ENCODE results near the gene PDCD10.

The PDCD10 gene

DNA sequence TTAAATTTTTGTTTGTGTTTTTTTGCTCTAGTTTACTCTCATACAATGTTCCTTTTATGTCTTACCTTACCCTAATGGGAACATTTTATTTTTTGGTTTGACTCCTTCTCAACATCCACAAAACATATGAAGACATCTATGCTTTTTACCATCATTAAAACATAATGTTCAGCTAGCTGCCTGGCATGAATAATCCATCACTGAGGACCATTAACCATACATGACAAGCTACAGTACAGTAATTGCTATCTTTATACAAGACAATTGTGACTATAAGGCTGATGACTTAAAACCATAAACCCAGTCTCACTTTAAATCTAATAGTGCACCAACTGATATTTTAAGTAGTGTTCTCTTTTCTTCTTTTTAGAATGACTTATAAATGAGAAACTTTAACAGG, 14.5 kb upstream of the PDCD10 start:
- no peaks in the 10 kb centered on the region for H3K27me3 ChIP-seq (ENCODE audit: control insufficient read depth in 1 of 2, insufficient read depth in 1 of 2, low read length in 2 of 2)
- no peaks in the 10 kb centered on the region for H3K79me1 ChIP-seq (replicated peaks; ENCODE audit: low read length, poor library complexity, severe bottlenecking)
- no peak overlapping the region for H3K14ac ChIP-seq (ENCODE audit: low read length in 2 of 2)
- H2BK15ac ChIP-seq (ENCODE audit: low read depth, poor library complexity, severe bottlenecking) = no peak overlapping the region
- no peak overlapping the region for H2BK12ac ChIP-seq (ENCODE audit: low read length in 2 of 2)
- H3K4me3 ChIP-seq (ENCODE audit: insufficient read depth in 1 of 2, low read depth in 1 of 2, low read length in 2 of 2) = no peak overlapping the region
- H3K9ac ChIP-seq (ENCODE audit: low read length) = no peak overlapping the region
- DNase-seq = no peak
- no peak overlapping the region for H4K8ac ChIP-seq (ENCODE audit: low read length)
- no peak overlapping the region for H3K23ac ChIP-seq (ENCODE audit: low read length in 2 of 2)
- H3K36me3 ChIP-seq (ENCODE audit: control insufficient read depth in 1 of 2, insufficient read depth in 2 of 2, low read depth in 1 of 2, low read length in 2 of 2) = no peaks in the 10 kb centered on the region
- H3K4me2 ChIP-seq (ENCODE audit: low read length, poor library complexity, severe bottlenecking) = no peak overlapping the region
- H2BK5ac ChIP-seq (ENCODE audit: low read depth, low read length, poor library complexity, severe bottlenecking) = no peak overlapping the region
- H3K18ac ChIP-seq (ENCODE audit: low read depth in 1 of 2, low read length in 2 of 2) = no peak overlapping the region
- H2AK5ac ChIP-seq (ENCODE audit: low read length, severe bottlenecking) = no peak overlapping the region
- H3K9me3 ChIP-seq (ENCODE audit: control insufficient read depth, low read length) = no peaks in the 10 kb centered on the region
- no peak overlapping the region for H4K91ac ChIP-seq (ENCODE audit: low read length)
- no peak overlapping the region for H3K27ac ChIP-seq (ENCODE audit: low read length, poor library complexity, severe bottlenecking)
- no peak overlapping the region for H2BK120ac ChIP-seq (ENCODE audit: low read depth, low read length)
- no peak overlapping the region for H2AFZ ChIP-seq (ENCODE audit: low read depth, low read length)
- H3K4ac ChIP-seq (ENCODE audit: low read depth in 1 of 2, low read length in 2 of 2) = no peak overlapping the region
- H3K4me1 ChIP-seq (ENCODE audit: control insufficient read depth, insufficient read depth, low read depth, low read length) = no peaks in the 10 kb centered on the region

DNA sequence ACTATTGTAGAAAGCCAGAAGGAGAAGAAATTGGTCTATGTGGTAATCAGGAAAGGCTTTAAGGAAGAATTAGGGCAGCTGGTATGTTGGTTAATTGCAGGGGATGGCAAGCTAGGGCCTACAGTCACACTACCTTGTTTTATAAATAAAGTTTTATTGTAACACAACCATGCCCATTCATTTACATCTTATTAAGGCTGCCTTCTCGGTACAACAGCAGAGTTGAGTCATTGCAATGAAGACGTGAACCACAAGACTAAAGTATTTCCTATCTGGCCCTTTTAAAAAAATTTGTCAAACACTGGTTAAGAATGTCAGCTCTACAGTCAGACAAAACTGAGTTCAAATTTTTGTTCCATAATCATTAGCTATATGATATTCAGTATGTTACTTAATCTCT, 9.1 kb upstream of the PDCD10 start:
- no peak overlapping the region for H3K4me2 ChIP-seq (ENCODE audit: low read length, poor library complexity, severe bottlenecking)
- no peak overlapping the region for H4K91ac ChIP-seq (ENCODE audit: low read length)
- H3K36me3 ChIP-seq (ENCODE audit: control insufficient read depth in 1 of 2, insufficient read depth in 2 of 2, low read depth in 1 of 2, low read length in 2 of 2) = no peaks in the 10 kb centered on the region
- H2BK120ac ChIP-seq (ENCODE audit: low read depth, low read length) = no peak overlapping the region
- H4K8ac ChIP-seq (ENCODE audit: low read length) = no peak overlapping the region
- no peak overlapping the region for H3K4me3 ChIP-seq (ENCODE audit: insufficient read depth in 1 of 2, low read depth in 1 of 2, low read length in 2 of 2)
- no peak overlapping the region for H3K18ac ChIP-seq (ENCODE audit: low read depth in 1 of 2, low read length in 2 of 2)
- H3K23ac ChIP-seq (ENCODE audit: low read length in 2 of 2) = no peak overlapping the region
- H3K79me1 ChIP-seq (replicated peaks; ENCODE audit: low read length, poor library complexity, severe bottlenecking) = peaks cover 6% of the 10 kb centered on the region
- DNase-seq = no peak
- no peak overlapping the region for H3K14ac ChIP-seq (ENCODE audit: low read length in 2 of 2)
- no peak overlapping the region for H3K27ac ChIP-seq (ENCODE audit: low read length, poor library complexity, severe bottlenecking)
- no peak overlapping the region for H2AK5ac ChIP-seq (ENCODE audit: low read length, severe bottlenecking)
- 77% methylated on average over 2 of the region's 2 CpGs for WGBS
- H2BK15ac ChIP-seq (ENCODE audit: low read depth, poor library complexity, severe bottlenecking) = no peak overlapping the region
- H2AFZ ChIP-seq (ENCODE audit: low read depth, low read length) = no peak overlapping the region
- H3K4ac ChIP-seq (ENCODE audit: low read depth in 1 of 2, low read length in 2 of 2) = no peak overlapping the region
- no peaks in the 10 kb centered on the region for H3K4me1 ChIP-seq (ENCODE audit: control insufficient read depth, insufficient read depth, low read depth, low read length)
- no peak overlapping the region for H3K9ac ChIP-seq (ENCODE audit: low read length)
- H2BK12ac ChIP-seq (ENCODE audit: low read length in 2 of 2) = no peak overlapping the region
- no peak overlapping the region for H2BK5ac ChIP-seq (ENCODE audit: low read depth, low read length, poor library complexity, severe bottlenecking)
- no peaks in the 10 kb centered on the region for H3K9me3 ChIP-seq (ENCODE audit: control insufficient read depth, low read length)
- H3K27me3 ChIP-seq (ENCODE audit: control insufficient read depth in 1 of 2, insufficient read depth in 1 of 2, low read length in 2 of 2) = no peaks in the 10 kb centered on the region

DNA sequence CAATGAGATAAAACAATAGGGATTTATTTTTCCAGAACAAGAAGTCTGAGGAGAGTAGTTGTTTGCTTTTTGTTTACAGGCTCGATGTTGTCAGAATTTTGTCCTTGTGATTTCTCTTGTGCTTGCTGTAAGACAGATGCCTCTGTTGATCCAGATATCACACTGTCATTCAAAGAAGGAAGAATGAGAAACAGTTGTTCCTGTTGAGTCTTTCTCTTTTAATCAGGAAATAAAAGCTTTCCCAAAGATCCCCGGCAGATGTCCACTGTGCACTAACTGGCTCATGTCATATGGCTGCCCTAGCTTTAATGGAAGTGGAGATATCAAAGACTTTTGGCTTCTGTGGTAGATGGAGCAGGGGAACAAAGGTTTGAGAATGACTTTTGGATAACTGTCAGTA, 7.6 kb upstream of the PDCD10 start:
- Histone ChIP-seq H3K79me1 (replicated peaks; ENCODE audit: low read length, poor library complexity, severe bottlenecking) (peaks cover 6% of the 10 kb centered on the region), H3K4me2 (ENCODE audit: low read length, poor library complexity, severe bottlenecking) (no peak overlapping the region), H3K18ac (ENCODE audit: low read depth in 1 of 2, low read length in 2 of 2) (no peak overlapping the region), H2BK15ac (ENCODE audit: low read depth, poor library complexity, severe bottlenecking) (no peak overlapping the region), H4K8ac (ENCODE audit: low read length) (no peak overlapping the region), H2AFZ (ENCODE audit: low read depth, low read length) (no peak overlapping the region), H3K36me3 (ENCODE audit: control insufficient read depth in 1 of 2, insufficient read depth in 2 of 2, low read depth in 1 of 2, low read length in 2 of 2) (no peaks in the 10 kb centered on the region), H3K23ac (ENCODE audit: low read length in 2 of 2) (no peak overlapping the region), H3K27me3 (ENCODE audit: control insufficient read depth in 1 of 2, insufficient read depth in 1 of 2, low read length in 2 of 2) (no peaks in the 10 kb centered on the region), H3K4ac (ENCODE audit: low read depth in 1 of 2, low read length in 2 of 2) (no peak overlapping the region), H3K14ac (ENCODE audit: low read length in 2 of 2) (no peak overlapping the region), H3K9ac (ENCODE audit: low read length) (no peak overlapping the region), H2AK5ac (ENCODE audit: low read length, severe bottlenecking) (no peak overlapping the region), H3K4me3 (ENCODE audit: insufficient read depth in 1 of 2, low read depth in 1 of 2, low read length in 2 of 2) (no peak overlapping the region), H3K4me1 (ENCODE audit: control insufficient read depth, insufficient read depth, low read depth, low read length) (no peaks in the 10 kb centered on the region), H3K27ac (ENCODE audit: low read length, poor library complexity, severe bottlenecking) (no peak overlapping the region), H3K9me3 (ENCODE audit: control insufficient read depth, low read length) (no peaks in the 10 kb centered on the region), H2BK12ac (ENCODE audit: low read length in 2 of 2) (no peak overlapping the region), H2BK5ac (ENCODE audit: low read depth, low read length, poor library complexity, severe bottlenecking) (no peak overlapping the region), H4K91ac (ENCODE audit: low read length) (no peak overlapping the region), H2BK120ac (ENCODE audit: low read depth, low read length) (no peak overlapping the region)
- WGBS = 100% methylated on average over 2 of the region's 2 CpGs
- no peak for DNase-seq

DNA sequence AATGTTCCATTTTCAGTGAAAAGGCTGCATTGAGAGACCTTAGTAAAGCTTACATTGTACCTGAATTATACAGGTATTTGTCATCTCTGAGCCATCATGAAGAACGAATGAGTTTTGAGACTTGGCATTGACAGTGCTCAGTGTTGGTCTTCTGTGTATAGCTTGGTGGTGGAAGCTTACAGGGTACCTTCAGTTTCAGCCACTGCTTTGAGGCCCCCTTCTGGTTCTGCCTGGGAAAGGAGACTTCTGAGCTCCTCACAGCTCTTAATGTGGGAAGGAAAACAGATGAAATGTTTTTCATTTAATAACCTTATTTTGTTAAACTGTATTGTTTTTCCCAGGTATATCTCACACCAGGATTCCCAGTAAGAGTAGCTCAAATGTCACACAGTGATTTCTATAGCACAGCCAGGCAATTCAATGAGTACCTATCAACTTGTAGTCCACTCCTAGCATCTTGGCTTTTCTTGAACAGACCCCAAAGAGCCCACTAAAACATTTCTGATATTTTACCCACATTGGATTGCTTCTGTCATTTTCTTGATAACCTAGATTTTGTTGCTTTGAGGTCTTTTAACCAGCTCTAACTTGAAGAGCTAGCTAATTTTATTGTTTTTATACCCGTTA, 6.4 kb upstream of the PDCD10 start:
- no peak overlapping the region for H3K27ac ChIP-seq (ENCODE audit: low read length, poor library complexity, severe bottlenecking)
- peak; percentile 57 for DNase-seq
- no peak overlapping the region for H3K4me3 ChIP-seq (ENCODE audit: insufficient read depth in 1 of 2, low read depth in 1 of 2, low read length in 2 of 2)
- H3K4me1 ChIP-seq (ENCODE audit: control insufficient read depth, insufficient read depth, low read depth, low read length) = no peaks in the 10 kb centered on the region
- H2AFZ ChIP-seq (ENCODE audit: low read depth, low read length) = no peak overlapping the region
- H2BK12ac ChIP-seq (ENCODE audit: low read length in 2 of 2) = no peak overlapping the region
- H4K8ac ChIP-seq (ENCODE audit: low read length) = no peak overlapping the region
- H3K23ac ChIP-seq (ENCODE audit: low read length in 2 of 2) = no peak overlapping the region
- H3K14ac ChIP-seq (ENCODE audit: low read length in 2 of 2) = no peak overlapping the region
- no peaks in the 10 kb centered on the region for H3K36me3 ChIP-seq (ENCODE audit: control insufficient read depth in 1 of 2, insufficient read depth in 2 of 2, low read depth in 1 of 2, low read length in 2 of 2)
- H2AK5ac ChIP-seq (ENCODE audit: low read length, severe bottlenecking) = no peak overlapping the region
- peaks cover 9% of the 10 kb centered on the region for H3K79me1 ChIP-seq (replicated peaks; ENCODE audit: low read length, poor library complexity, severe bottlenecking)
- no peaks in the 10 kb centered on the region for H3K9me3 ChIP-seq (ENCODE audit: control insufficient read depth, low read length)
- H3K9ac ChIP-seq (ENCODE audit: low read length) = no peak overlapping the region
- no peak overlapping the region for H3K18ac ChIP-seq (ENCODE audit: low read depth in 1 of 2, low read length in 2 of 2)
- no peak overlapping the region for H2BK120ac ChIP-seq (ENCODE audit: low read depth, low read length)
- no peaks in the 10 kb centered on the region for H3K27me3 ChIP-seq (ENCODE audit: control insufficient read depth in 1 of 2, insufficient read depth in 1 of 2, low read length in 2 of 2)
- no peak overlapping the region for H3K4ac ChIP-seq (ENCODE audit: low read depth in 1 of 2, low read length in 2 of 2)
- no peak overlapping the region for H4K91ac ChIP-seq (ENCODE audit: low read length)
- H2BK5ac ChIP-seq (ENCODE audit: low read depth, low read length, poor library complexity, severe bottlenecking) = no peak overlapping the region
- 53% methylated on average over 2 of the region's 2 CpGs for WGBS
- H3K4me2 ChIP-seq (ENCODE audit: low read length, poor library complexity, severe bottlenecking) = no peak overlapping the region
- H2BK15ac ChIP-seq (ENCODE audit: low read depth, poor library complexity, severe bottlenecking) = no peak overlapping the region
